HepG2 (cell line): ENCODE data around the gene LDLR. TPM values are rescaled to one million over a fixed set of nuclear protein-coding genes. Genes with fewer than 3 reads are reported as not detected.

Source experiments
- BRD4 ChIP-seq: sonication (generic); formaldehyde crosslinking; IDR thresholded peaks from 2 replicates; pipeline ENCODE4 v1.4.0; 2020; ENCODE audit warnings: missing genetic modification reagents
- EED ChIP-seq: sonication (generic); formaldehyde crosslinking; IDR thresholded peaks from 2 replicates; pipeline ENCODE4 v1.5.0; 2020; ENCODE audit warnings: mild to moderate bottlenecking, missing genetic modification reagents
- GPN1 ChIP-seq: sonication (generic); formaldehyde crosslinking; IDR thresholded peaks from 2 replicates; pipeline ENCODE4 v1.5.1; 2020; ENCODE audit warnings: missing genetic modification reagents, borderline replicate concordance
- HMG20B ChIP-seq: conservative IDR thresholded peaks from 2 replicates; pipeline ENCODE4 v1.6.1; 2016; ENCODE audit warnings: missing genetic modification reagents, missing compliant biosample characterization
- KDM2A ChIP-seq: sonication (generic); formaldehyde crosslinking; IDR thresholded peaks from 2 replicates; pipeline ENCODE4 v1.4.0; 2020; ENCODE audit warnings: low read depth, missing genetic modification reagents, borderline replicate concordance
- NFIC ChIP-seq: IDR thresholded peaks from 2 replicates; pipeline ENCODE4 v1.6.1; 2012; ENCODE audit warnings: mild to moderate bottlenecking, low read length, inconsistent platforms
- NONO ChIP-seq, 2 experiments: fragments of 450-650 bp in 1 of 2; sonication (generic) in 1 of 2; formaldehyde crosslinking in 1 of 2; IDR thresholded peaks in 1 of 2; conservative IDR thresholded peaks in 1 of 2; 2 replicates each; pipeline versions ENCODE4 v1.6.1 to v1.8.0; 2017 to 2022; ENCODE audit warnings: mild to moderate bottlenecking in 1 of 2, missing genetic modification reagents in 1 of 2, moderate library complexity in 1 of 2
- SOX13 ChIP-seq, 3 experiments: fragments of 450-650 bp in 1 of 3; sonication (generic) in 1 of 3; formaldehyde crosslinking in 1 of 3; IDR thresholded peaks in 2 of 3; conservative IDR thresholded peaks in 1 of 3; 2 replicates each; pipeline versions ENCODE4 v1.5.0 to v1.6.1; 2016 to 2020; ENCODE audit warnings: antibody characterized with exemption in 1 of 3, mild to moderate bottlenecking in 1 of 3, missing compliant biosample characterization in 1 of 3, missing genetic modification reagents in 1 of 3, moderate library complexity in 1 of 3
- STAG1 ChIP-seq: sonication (generic); formaldehyde crosslinking; IDR thresholded peaks from 2 replicates; pipeline ENCODE4 v1.4.0; 2020; ENCODE audit warnings: missing genetic modification reagents
- THYN1 ChIP-seq: sonication (generic); formaldehyde crosslinking; IDR thresholded peaks from 2 replicates; pipeline ENCODE4 v1.8.1; 2023; ENCODE audit warnings: low read depth, mild to moderate bottlenecking, moderate library complexity, missing genetic modification reagents, borderline replicate concordance
- ZFP1 ChIP-seq: IDR thresholded peaks from 2 replicates; pipeline ENCODE4 v1.6.1; 2016
- ZNF180 ChIP-seq: sonication (generic); formaldehyde crosslinking; IDR thresholded peaks from 2 replicates; pipeline ENCODE4 v1.4.0; 2020; ENCODE audit warnings: low read depth, missing genetic modification reagents, borderline replicate concordance
- ZNF317 ChIP-seq: sonication (generic); formaldehyde crosslinking; IDR thresholded peaks from 2 replicates; pipeline ENCODE4 v1.5.0; 2020; ENCODE audit warnings: mild to moderate bottlenecking, missing genetic modification reagents
- ZNF34 ChIP-seq: sonication (generic); formaldehyde crosslinking; IDR thresholded peaks from 2 replicates; pipeline ENCODE4 v1.4.0; 2020; ENCODE audit warnings: mild to moderate bottlenecking, missing genetic modification reagents, borderline replicate concordance
- ZNF546 ChIP-seq: sonication (generic); formaldehyde crosslinking; conservative IDR thresholded peaks from 2 replicates; pipeline ENCODE4 v1.8.1; 2023; ENCODE audit warnings: mild to moderate bottlenecking, missing genetic modification reagents
- polyA plus RNA-seq, 8 experiments: library from polyadenylated mRNA; depleted of rRNA in 3 of 8; stranded (reverse) in 7 of 8; unstranded in 1 of 8; fragments of >200 nt; fragmentation: Illumina TruSeq in 4 of 8; extraction: Trizol in 4 of 8; gene quantifications; 2 replicates each; pipeline versions ENCODE4 v1.2.1 to v1.2.3, GENCODE V29; 2011 to 2016; ENCODE audit warnings: low read depth in 4 of 8, missing spikeins in 1 of 8, mixed read lengths in 1 of 8; ENCODE audit not compliant: insufficient read depth in 1 of 8
- total RNA-seq, 5 experiments: library from RNA; depleted of rRNA; stranded (reverse); fragments of >200 nt; fragmentation: Illumina TruSeq; extraction: Trizol; gene quantifications; 2 replicates each; pipeline ENCODE4 v1.2.3, GENCODE V29; 2016; ENCODE audit warnings: low read depth in 1 of 5
- TF ChIP-seq, protein P1 (sequence below): sonication (generic); formaldehyde crosslinking; IDR thresholded peaks from 2 replicates; pipeline ENCODE4 v1.5.1; 2020; ENCODE audit warnings: mild to moderate bottlenecking, missing genetic modification reagents, moderate library complexity
- TF ChIP-seq, protein P2 (sequence below): sonication (generic); formaldehyde crosslinking; IDR thresholded peaks from 2 replicates; pipeline ENCODE4 v1.4.0; 2020; ENCODE audit warnings: mild to moderate bottlenecking, low read depth, missing genetic modification reagents
- TF ChIP-seq, protein P3 (sequence below): IDR thresholded peaks from 2 replicates; pipeline ENCODE4 v1.6.1; 2016; ENCODE audit warnings: control low read depth
- TF ChIP-seq, protein P4 (sequence below): IDR thresholded peaks from 2 replicates; pipeline ENCODE4 v1.6.1; 2016; ENCODE audit warnings: mild to moderate bottlenecking
- TF ChIP-seq, protein P5 (sequence below), 2 experiments: sonication (generic) in 1 of 2; formaldehyde crosslinking in 1 of 2; IDR thresholded peaks; 2 replicates each; pipeline versions ENCODE4 v1.4.0 to v1.6.1; 2018 to 2020; ENCODE audit warnings: missing genetic modification reagents in 2 of 2, borderline replicate concordance in 1 of 2, low read depth in 1 of 2, mild to moderate bottlenecking in 1 of 2, missing biosample characterization in 1 of 2

Gene LDLR
- total and polyA plus RNA-seq, 2 of the 13 experiments (the other 11 are each of a cell fraction or from before 2014, with no cell fraction given): 51.6 to 92.5 TPM

DNA sequence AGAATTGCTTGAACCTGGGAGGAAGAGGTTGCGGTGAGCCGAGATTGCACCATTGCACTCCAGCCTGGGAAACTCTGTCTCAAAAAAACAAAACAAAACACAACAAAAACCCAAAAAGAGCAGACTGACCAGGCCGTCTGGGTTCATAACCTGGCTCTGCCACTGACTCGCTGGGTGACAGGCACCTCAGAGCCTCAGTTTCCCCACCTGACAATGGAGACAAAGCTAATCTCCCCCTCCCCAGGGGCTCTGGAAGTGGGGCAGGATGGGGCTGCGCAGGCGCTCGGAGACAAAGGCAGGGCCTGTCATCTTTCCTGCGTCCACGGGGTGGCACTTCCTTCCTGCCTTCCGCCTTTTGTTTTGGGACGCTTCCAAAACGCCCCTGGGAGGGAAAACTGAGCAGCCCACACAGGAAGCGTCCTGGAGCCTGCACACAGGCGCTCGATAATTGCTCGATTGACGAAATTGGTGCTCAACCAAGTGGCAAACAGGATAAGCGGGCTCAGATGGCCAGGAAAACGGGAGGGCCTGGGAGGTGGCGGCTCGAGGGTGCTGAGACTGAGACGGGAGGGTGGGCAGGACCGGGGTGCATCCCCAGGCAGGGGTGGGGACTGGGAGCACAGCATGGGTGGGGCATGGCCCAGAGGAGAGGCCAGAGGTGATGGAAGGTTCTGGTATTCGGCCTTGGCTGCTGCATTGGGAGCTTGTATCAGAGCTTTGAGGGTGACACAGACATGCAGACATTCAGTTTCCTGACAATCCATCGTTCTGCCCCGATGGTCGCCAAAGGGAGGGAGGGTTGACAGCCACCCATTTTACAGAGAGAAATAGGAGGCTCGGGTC is 48.5 kb downstream of the LDLR start (continued):
- no peak for TF ChIP-seq ZNF546 (CRISPR knock-in tag)
- TF ChIP-seq, protein P1, sequence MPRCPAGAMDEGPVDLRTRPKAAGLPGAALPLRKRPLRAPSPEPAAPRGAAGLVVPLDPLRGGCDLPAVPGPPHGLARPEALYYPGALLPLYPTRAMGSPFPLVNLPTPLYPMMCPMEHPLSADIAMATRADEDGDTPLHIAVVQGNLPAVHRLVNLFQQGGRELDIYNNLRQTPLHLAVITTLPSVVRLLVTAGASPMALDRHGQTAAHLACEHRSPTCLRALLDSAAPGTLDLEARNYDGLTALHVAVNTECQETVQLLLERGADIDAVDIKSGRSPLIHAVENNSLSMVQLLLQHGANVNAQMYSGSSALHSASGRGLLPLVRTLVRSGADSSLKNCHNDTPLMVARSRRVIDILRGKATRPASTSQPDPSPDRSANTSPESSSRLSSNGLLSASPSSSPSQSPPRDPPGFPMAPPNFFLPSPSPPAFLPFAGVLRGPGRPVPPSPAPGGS (CRISPR knock-in tag): no peak
- no peak for TF ChIP-seq ZNF34 (CRISPR knock-in tag)
- TF ChIP-seq ZNF317 (CRISPR knock-in tag): no peak
- TF ChIP-seq, protein P2, sequence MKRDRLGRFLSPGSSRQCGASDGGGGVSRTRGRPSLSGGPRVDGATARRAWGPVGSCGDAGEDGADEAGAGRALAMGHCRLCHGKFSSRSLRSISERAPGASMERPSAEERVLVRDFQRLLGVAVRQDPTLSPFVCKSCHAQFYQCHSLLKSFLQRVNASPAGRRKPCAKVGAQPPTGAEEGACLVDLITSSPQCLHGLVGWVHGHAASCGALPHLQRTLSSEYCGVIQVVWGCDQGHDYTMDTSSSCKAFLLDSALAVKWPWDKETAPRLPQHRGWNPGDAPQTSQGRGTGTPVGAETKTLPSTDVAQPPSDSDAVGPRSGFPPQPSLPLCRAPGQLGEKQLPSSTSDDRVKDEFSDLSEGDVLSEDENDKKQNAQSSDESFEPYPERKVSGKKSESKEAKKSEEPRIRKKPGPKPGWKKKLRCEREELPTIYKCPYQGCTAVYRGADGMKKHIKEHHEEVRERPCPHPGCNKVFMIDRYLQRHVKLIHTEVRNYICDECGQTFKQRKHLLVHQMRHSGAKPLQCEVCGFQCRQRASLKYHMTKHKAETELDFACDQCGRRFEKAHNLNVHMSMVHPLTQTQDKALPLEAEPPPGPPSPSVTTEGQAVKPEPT (CRISPR knock-in tag): no peak
- no peak for TF ChIP-seq ZNF180 (CRISPR knock-in tag)
- TF ChIP-seq KDM2A (CRISPR knock-in tag): peak; percentile 74
- TF ChIP-seq EED: no peak
- TF ChIP-seq, protein P3, sequence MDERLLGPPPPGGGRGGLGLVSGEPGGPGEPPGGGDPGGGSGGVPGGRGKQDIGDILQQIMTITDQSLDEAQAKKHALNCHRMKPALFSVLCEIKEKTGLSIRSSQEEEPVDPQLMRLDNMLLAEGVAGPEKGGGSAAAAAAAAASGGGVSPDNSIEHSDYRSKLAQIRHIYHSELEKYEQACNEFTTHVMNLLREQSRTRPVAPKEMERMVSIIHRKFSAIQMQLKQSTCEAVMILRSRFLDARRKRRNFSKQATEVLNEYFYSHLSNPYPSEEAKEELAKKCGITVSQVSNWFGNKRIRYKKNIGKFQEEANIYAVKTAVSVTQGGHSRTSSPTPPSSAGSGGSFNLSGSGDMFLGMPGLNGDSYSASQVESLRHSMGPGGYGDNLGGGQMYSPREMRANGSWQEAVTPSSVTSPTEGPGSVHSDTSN (CRISPR knock-in tag): no peak
- no peak for TF ChIP-seq ZFP1
- TF ChIP-seq, protein P4, sequence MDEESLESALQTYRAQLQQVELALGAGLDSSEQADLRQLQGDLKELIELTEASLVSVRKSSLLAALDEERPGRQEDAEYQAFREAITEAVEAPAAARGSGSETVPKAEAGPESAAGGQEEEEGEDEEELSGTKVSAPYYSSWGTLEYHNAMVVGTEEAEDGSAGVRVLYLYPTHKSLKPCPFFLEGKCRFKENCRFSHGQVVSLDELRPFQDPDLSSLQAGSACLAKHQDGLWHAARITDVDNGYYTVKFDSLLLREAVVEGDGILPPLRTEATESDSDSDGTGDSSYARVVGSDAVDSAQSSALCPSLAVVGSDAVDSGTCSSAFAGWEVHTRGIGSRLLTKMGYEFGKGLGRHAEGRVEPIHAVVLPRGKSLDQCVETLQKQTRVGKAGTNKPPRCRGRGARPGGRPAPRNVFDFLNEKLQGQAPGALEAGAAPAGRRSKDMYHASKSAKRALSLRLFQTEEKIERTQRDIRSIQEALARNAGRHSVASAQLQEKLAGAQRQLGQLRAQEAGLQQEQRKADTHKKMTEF (CRISPR knock-in tag): peak; percentile 51; the same call in 1 of the 2 replicates
- peak; percentile 44; the same call in 1 of the 2 replicates for TF ChIP-seq NFIC
- no peak for TF ChIP-seq GPN1 (CRISPR knock-in tag)
- no peak for TF ChIP-seq BRD4 (CRISPR knock-in tag)
- no peak for TF ChIP-seq SOX13 (IDR thresholded peaks at IDR 0.05)
- no peak for TF ChIP-seq SOX13 (CRISPR knock-in tag; conservative IDR thresholded peaks at IDR 0.05 in 1 of 2, IDR thresholded peaks at IDR 0.05 in 1 of 2)
- TF ChIP-seq THYN1 (CRISPR knock-in tag): no peak
- TF ChIP-seq STAG1 (CRISPR knock-in tag): peak; percentile 92
- TF ChIP-seq HMG20B (CRISPR knock-in tag): 0 out of 2 replicates have a peak, but pooled peaks have one; percentile 14
- no peak for TF ChIP-seq NONO (IDR thresholded peaks at IDR 0.05)
- no peak for TF ChIP-seq NONO (CRISPR knock-in tag; conservative IDR thresholded peaks at IDR 0.05)
- TF ChIP-seq, protein P5, sequence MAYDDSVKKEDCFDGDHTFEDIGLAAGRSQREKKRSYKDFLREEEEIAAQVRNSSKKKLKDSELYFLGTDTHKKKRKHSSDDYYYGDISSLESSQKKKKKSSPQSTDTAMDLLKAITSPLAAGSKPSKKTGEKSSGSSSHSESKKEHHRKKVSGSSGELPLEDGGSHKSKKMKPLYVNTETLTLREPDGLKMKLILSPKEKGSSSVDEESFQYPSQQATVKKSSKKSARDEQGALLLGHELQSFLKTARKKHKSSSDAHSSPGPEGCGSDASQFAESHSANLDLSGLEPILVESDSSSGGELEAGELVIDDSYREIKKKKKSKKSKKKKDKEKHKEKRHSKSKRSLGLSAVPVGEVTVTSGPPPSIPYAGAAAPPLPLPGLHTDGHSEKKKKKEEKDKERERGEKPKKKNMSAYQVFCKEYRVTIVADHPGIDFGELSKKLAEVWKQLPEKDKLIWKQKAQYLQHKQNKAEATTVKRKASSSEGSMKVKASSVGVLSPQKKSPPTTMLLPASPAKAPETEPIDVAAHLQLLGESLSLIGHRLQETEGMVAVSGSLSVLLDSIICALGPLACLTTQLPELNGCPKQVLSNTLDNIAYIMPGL (CRISPR knock-in tag; IDR thresholded peaks at IDR 0.05; ENCODE audit: borderline replicate concordance in 1 of 2, low read depth in 1 of 2): 0 out of 4 replicates have a peak, but pooled peaks of 1 of the 2 experiments have one; percentile 45
